A673 (cell line): Measurements from ENCODE around the gene TBL1X. TPM values are rescaled to one million over a fixed set of nuclear protein-coding genes. Genes with fewer than 3 reads are reported as not detected.

Source experiments
- Bru-seq: library from RNA; stranded (reverse); fragments of 400-500 nt; gene quantifications from one replicate; lab custom pipeline; 2021; lab: Mats Ljungman, UMichigan
- BruChase-seq, 2 experiments: library from RNA; stranded (reverse); fragments of 400-500 nt; gene quantifications; one replicate each; lab custom pipeline; 2021; lab: Mats Ljungman, UMichigan
- BruUV-seq: library from RNA; stranded (reverse); fragments of 400-500 nt; replicated peaks from 2 replicates; lab custom pipeline; 2021; lab: Mats Ljungman, UMichigan
- CTCF ChIA-PET: fragments of 300-600 bp; sonication (Branson Sonifier 250); formaldehyde crosslinking; loops from one replicate; lab custom pipeline; 2022; ENCODE audit warnings: antibody characterized with exemption; lab: Charles Lee
- POLR2A ChIA-PET: fragments of 300-600 bp; sonication (Branson Sonifier 250); formaldehyde crosslinking; loops from one replicate; lab custom pipeline; 2022; ENCODE audit warnings: antibody characterized with exemption; ENCODE audit not compliant: low non-redundant PET; lab: Charles Lee
- DNase-seq: peaks from one replicate; pipeline ENCODE4 v3.0.0-alpha.2; 2015; ENCODE audit warnings: low spot score
- H3K27ac ChIP-seq: fragments of 200-600 bp; sonication (generic); 2 replicates; pipeline ENCODE4 v1.5.1; 2016; ENCODE audit warnings: mixed run types, low read depth, mild to moderate bottlenecking, mixed read lengths, antibody characterized with exemption, low read length; ENCODE audit not compliant: poor library complexity, severe bottlenecking
- H3K27me3 ChIP-seq: fragments of 200-600 bp; sonication (generic); replicated peaks from 2 replicates; pipeline ENCODE4 v1.6.1; 2017; ENCODE audit warnings: mixed run types, low read depth, mild to moderate bottlenecking, mixed read lengths, antibody characterized with exemption, low read length; ENCODE audit not compliant: insufficient read depth, poor library complexity
- H3K36me3 ChIP-seq: fragments of 200-600 bp; sonication (generic); 2 replicates; pipeline ENCODE4 v1.6.1; 2016; ENCODE audit warnings: mixed run types, mild to moderate bottlenecking, mixed read lengths, antibody characterized with exemption, low read length; ENCODE audit not compliant: insufficient read depth, poor library complexity, severe bottlenecking
- H3K4me1 ChIP-seq: fragments of 200-600 bp; sonication (generic); 2 replicates; pipeline ENCODE4 v1.6.1; 2017; ENCODE audit warnings: mixed run types, mild to moderate bottlenecking, mixed read lengths, antibody characterized with exemption, low read length; ENCODE audit not compliant: insufficient read depth, poor library complexity, severe bottlenecking
- H3K4me3 ChIP-seq: fragments of 200-600 bp; sonication (generic); 2 replicates; pipeline ENCODE4 v1.5.1; 2016; ENCODE audit warnings: low read depth, mixed run types, mild to moderate bottlenecking, mixed read lengths, low read length; ENCODE audit not compliant: poor library complexity, severe bottlenecking
- H3K9me3 ChIP-seq: fragments of 200-600 bp; sonication (generic); 2 replicates; pipeline ENCODE4 v1.6.1; 2016; ENCODE audit warnings: mixed run types, low read depth, mild to moderate bottlenecking, mixed read lengths, antibody characterized with exemption, low read length; ENCODE audit not compliant: poor library complexity, severe bottlenecking
- EZH2 ChIP-seq: fragments of 200-600 bp; sonication (generic); IDR thresholded peaks from 2 replicates; pipeline ENCODE4 v1.6.1; 2017; ENCODE audit warnings: borderline replicate concordance, low read depth, mild to moderate bottlenecking, mixed read lengths, antibody characterized with exemption, low read length; ENCODE audit not compliant: poor library complexity, severe bottlenecking
- intact Hi-C: fragments of 100-400 bp; cut with micrococcal nuclease; formaldehyde crosslinking; loops from one replicate; pipeline ENCODE4 v1.10.0; 2022; ENCODE audit not compliant: unreplicated experiment
- long read RNA-seq: library from polyadenylated mRNA; stranded (forward); transcript quantifications from one replicate; pipeline ENCODE4 v2.0.0, GENCODE V29; 2022
- total RNA-seq: library from RNA; stranded (reverse); gene quantifications from 2 replicates; pipeline ENCODE4 v1.2.3, GENCODE V29; 2021
- TF ChIP-seq, protein P1 (sequence below): fragments of 300-800, 200-600 bp; sonication (generic); conservative IDR thresholded peaks from 2 replicates; pipeline ENCODE4 v1.5.1; 2017; ENCODE audit warnings: low read depth, mild to moderate bottlenecking, antibody characterized with exemption, low read length, moderate library complexity, mixed read lengths

The TBL1X gene
- total RNA-seq, result 26.9 and 33.0 TPM in 2 replicates
- percentile 75 among the genes with signal in this experiment for Bru-seq, nascent RNA
- percentile 77 among the genes with signal in this experiment for BruChase-seq, experiment 1, labeled RNA remaining after a 2-hour chase
- percentile 76 among the genes with signal in this experiment for BruChase-seq, experiment 2, labeled RNA remaining after a 6-hour chase
- long read RNA-seq, full-length matches to known transcripts, result 2 of 29 reads
- long read RNA-seq, partial matches to known transcripts, result 6 of 29 reads
- long read RNA-seq, other reads (novel, unspliced or antisense), result 21 of 29 reads

GRCh38 chrX:9464435-9465371 is at the start of gene TBL1X:
Gene TBL1X (plus strand): TSS chrX:9465058. CDS start chrX:9653587, 188,529 bp downstream.
- H3K4me3 ChIP-seq, result peak within 1 kb of the TSS; percentile 65
- DNase-seq, result peak; percentile 65
- intact Hi-C loops, result loop anchor here (5.0 to 10.0 kb wide), 2 partner anchors 243 to 320 kb away; no protein-coding TSS in a partner anchor
- no peak for TF ChIP-seq EZH2
- TF ChIP-seq, protein P1, sequence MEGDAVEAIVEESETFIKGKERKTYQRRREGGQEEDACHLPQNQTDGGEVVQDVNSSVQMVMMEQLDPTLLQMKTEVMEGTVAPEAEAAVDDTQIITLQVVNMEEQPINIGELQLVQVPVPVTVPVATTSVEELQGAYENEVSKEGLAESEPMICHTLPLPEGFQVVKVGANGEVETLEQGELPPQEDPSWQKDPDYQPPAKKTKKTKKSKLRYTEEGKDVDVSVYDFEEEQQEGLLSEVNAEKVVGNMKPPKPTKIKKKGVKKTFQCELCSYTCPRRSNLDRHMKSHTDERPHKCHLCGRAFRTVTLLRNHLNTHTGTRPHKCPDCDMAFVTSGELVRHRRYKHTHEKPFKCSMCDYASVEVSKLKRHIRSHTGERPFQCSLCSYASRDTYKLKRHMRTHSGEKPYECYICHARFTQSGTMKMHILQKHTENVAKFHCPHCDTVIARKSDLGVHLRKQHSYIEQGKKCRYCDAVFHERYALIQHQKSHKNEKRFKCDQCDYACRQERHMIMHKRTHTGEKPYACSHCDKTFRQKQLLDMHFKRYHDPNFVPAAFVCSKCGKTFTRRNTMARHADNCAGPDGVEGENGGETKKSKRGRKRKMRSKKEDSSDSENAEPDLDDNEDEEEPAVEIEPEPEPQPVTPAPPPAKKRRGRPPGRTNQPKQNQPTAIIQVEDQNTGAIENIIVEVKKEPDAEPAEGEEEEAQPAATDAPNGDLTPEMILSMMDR, result no peak
- H3K36me3 ChIP-seq, result no peaks in the 10 kb centered on the region
- CTCF ChIA-PET, result no interaction called here
- H3K4me1 ChIP-seq, result peaks cover 21% of the 10 kb centered on the region
- H3K27me3 ChIP-seq, result no peaks in the 10 kb centered on the region
- peak within 1 kb of the TSS; percentile 85 for H3K27ac ChIP-seq
- no peaks in the 10 kb centered on the region for H3K9me3 ChIP-seq
- BruUV-seq, result no TSS peak
- POLR2A ChIA-PET, result no interaction called here

DNA sequence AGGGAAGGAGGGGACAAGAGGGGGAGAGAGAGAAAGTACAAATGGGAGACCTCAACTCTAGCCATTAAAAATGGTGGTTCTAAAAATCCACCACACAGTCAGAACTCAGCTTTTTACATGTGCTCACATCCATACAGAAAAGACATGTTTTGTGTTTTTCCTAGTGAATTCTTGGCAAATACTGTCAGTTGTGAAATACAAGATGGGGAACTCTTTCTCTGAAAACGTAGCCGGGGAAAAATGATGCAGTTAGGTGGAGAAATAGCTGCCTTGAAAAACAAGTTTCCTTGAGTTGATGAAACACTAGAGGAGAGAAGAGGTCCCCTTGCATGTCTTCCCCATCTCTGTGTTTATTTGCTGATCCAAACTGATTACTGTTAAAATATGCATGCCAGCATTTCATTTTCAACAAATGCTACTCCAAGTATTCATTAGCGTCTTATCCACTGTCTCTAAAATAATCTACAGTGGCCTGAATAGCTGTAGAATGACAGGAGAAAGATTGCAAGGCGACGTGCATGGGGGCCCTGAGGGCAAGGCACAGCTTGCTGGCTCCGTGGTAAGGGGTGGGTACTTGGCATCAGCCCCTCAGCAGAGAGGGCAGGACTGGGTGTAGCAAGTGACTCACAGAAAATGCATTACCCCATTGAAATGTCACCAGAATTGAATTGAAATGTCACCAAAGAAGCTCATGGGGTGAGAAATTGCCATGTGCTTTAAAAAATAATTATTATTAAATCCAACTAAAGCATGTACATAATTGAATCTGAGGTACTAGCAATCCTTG is 48.1 kb upstream of the TBL1X start:
- no peak overlapping the region for H3K27ac ChIP-seq
- peak; percentile 16 for DNase-seq
- CTCF ChIA-PET, result no interaction called here
- TF ChIP-seq, protein P1, result no peak
- no peak for TF ChIP-seq EZH2
- H3K4me1 ChIP-seq, result peaks cover 25% of the 10 kb centered on the region
- no peaks in the 10 kb centered on the region for H3K9me3 ChIP-seq
- H3K4me3 ChIP-seq, result no peak overlapping the region
- BruUV-seq, result no TSS peak
- no peaks in the 10 kb centered on the region for H3K36me3 ChIP-seq
- POLR2A ChIA-PET, result no interaction called here
- H3K27me3 ChIP-seq, result no peaks in the 10 kb centered on the region
- intact Hi-C loops, result no loop called here

DNA sequence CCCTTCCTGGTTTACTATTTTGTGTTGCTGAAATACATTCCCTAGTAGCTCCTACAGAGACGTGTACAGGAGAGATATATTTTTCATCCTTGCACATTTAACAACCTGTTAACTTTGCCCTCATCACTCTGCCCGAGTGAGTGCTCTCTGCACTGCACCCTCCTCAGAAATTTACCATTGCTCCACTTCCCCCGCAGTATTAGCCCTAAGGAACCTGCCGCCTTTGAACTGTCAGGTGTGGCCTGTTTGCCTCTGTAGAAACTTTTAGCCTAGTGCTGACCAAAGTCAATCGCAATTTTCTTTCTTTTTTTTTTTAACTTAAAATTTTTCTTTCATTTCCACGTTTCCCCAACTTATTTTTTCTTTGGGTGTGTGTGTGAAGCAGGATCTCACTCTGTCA is 46.6 kb upstream of the TBL1X start:
- Histone ChIP-seq H3K4me3 (no peak overlapping the region), H3K4me1 (peaks cover 26% of the 10 kb centered on the region), H3K36me3 (no peaks in the 10 kb centered on the region), H3K27me3 (no peaks in the 10 kb centered on the region), H3K27ac (no peak overlapping the region), H3K9me3 (no peaks in the 10 kb centered on the region)
- intact Hi-C loops, result no loop called here
- no peak for DNase-seq
- ChIA-PET CTCF (no interaction called here), POLR2A (interaction anchor here (0.7 kb wide), 1 partner anchor 56 kb away, joined by 4 read pairs; no protein-coding TSS in a partner anchor)
- TF ChIP-seq, protein P1, result no peak
- TF ChIP-seq EZH2, result no peak
- BruUV-seq, result no TSS peak
